HEK293 (cell line): Measurements from ENCODE around the gene MEF2C.

Source experiments
- CTCF ChIA-PET: fragments of 350-600 bp; formaldehyde crosslinking; extraction: SDS; loops from one replicate; lab custom pipeline; 2021; ENCODE audit warnings: antibody characterized with exemption; lab: Yijun Ruan, JAX
- POLR2A ChIA-PET: fragments of 300-600 bp; formaldehyde crosslinking; extraction: SDS; loops from one replicate; lab custom pipeline; 2020; ENCODE audit warnings: antibody characterized with exemption, inconsistent platforms; lab: Yijun Ruan, JAX
- H3K27ac ChIP-seq: fragments of 200-500 bp; sonication (Bioruptor generic); 2 replicates; pipeline ENCODE4 v1.5.1; 2014; ENCODE audit warnings: low read depth, low read length, control low read depth, inconsistent platforms; ENCODE audit errors: extremely low read depth
- H3K36me3 ChIP-seq, 2 experiments: fragments of 200-500 bp in 1 of 2; sonication (Bioruptor generic) in 1 of 2; 1 replicate in 1 of 2; 2 replicates in 1 of 2; pipeline ENCODE4 v1.5.1; 2014 to 2017; ENCODE audit warnings: inconsistent platforms in 2 of 2, low read length in 2 of 2; ENCODE audit not compliant: control insufficient read depth in 2 of 2, insufficient read depth in 1 of 2
- H3K4me1 ChIP-seq: fragments of 200-500 bp; sonication (Bioruptor generic); 2 replicates; pipeline ENCODE4 v1.5.1; 2014; ENCODE audit warnings: mild to moderate bottlenecking, low read length, inconsistent platforms; ENCODE audit not compliant: control insufficient read depth, insufficient read depth
- H3K4me3 ChIP-seq: 2 replicates; pipeline ENCODE4 v1.5.1; 2011; ENCODE audit warnings: low read depth, mild to moderate bottlenecking, control low read depth, low read length, moderate library complexity
- H3K9me3 ChIP-seq: fragments of 200-500 bp; sonication (Bioruptor generic); 2 replicates; pipeline ENCODE4 v1.5.1; 2014; ENCODE audit warnings: low read depth, low read length, inconsistent platforms; ENCODE audit not compliant: control insufficient read depth, insufficient read depth
- BCL6B ChIP-seq: fragments of 450-650 bp; formaldehyde crosslinking; IDR thresholded peaks from 2 replicates; pipeline ENCODE4 v1.5.1; 2017; ENCODE audit warnings: missing biosample characterization, missing genetic modification characterization
- GLI2 ChIP-seq: fragments of 450-650 bp; formaldehyde crosslinking; IDR thresholded peaks from 2 replicates; pipeline ENCODE4; 2017; ENCODE audit warnings: missing biosample characterization, missing genetic modification characterization, low read depth, borderline replicate concordance
- GLI4 ChIP-seq: fragments of 450-650 bp; formaldehyde crosslinking; IDR thresholded peaks from 2 replicates; pipeline ENCODE4 v1.5.1; 2016; ENCODE audit warnings: missing biosample characterization, missing genetic modification characterization
- HOXD13 ChIP-seq: sonication (generic); formaldehyde crosslinking; IDR thresholded peaks from 2 replicates; pipeline ENCODE4 v1.8.0; 2022; ENCODE audit warnings: missing genetic modification reagents, borderline replicate concordance
- KLF8 ChIP-seq: fragments of 450-650 bp; formaldehyde crosslinking; IDR thresholded peaks from 2 replicates; pipeline ENCODE4 v1.5.1; 2016; ENCODE audit warnings: missing biosample characterization, missing genetic modification characterization
- TRIM28 ChIP-seq: IDR thresholded peaks from 2 replicates; pipeline ENCODE4 v1.6.1; 2011; ENCODE audit warnings: low read length, control low read depth, borderline replicate concordance
- TSHZ1 ChIP-seq: fragments of 450-650 bp; formaldehyde crosslinking; IDR thresholded peaks from 2 replicates; pipeline ENCODE4 v1.5.1; 2016; ENCODE audit warnings: missing biosample characterization, missing genetic modification characterization, borderline replicate concordance
- ZNF157 ChIP-seq: fragments of 450-650 bp; formaldehyde crosslinking; IDR thresholded peaks from 2 replicates; pipeline ENCODE4 v1.5.1; 2016; ENCODE audit warnings: missing biosample characterization, missing genetic modification characterization
- ZNF16 ChIP-seq: fragments of 450-650 bp; formaldehyde crosslinking; IDR thresholded peaks from 2 replicates; pipeline ENCODE4 v1.5.1; 2016; ENCODE audit warnings: low read depth, missing biosample characterization, missing genetic modification characterization
- ZNF202 ChIP-seq: fragments of 450-650 bp; formaldehyde crosslinking; IDR thresholded peaks from 2 replicates; pipeline ENCODE4 v1.5.1; 2016; ENCODE audit warnings: missing biosample characterization, missing genetic modification characterization, borderline replicate concordance
- ZNF473 ChIP-seq: fragments of 450-650 bp; formaldehyde crosslinking; IDR thresholded peaks from 2 replicates; pipeline ENCODE4 v1.5.1; 2017; ENCODE audit warnings: missing biosample characterization, missing genetic modification characterization
- ZNF513 ChIP-seq: fragments of 450-650 bp; IDR thresholded peaks from 2 replicates; pipeline ENCODE4 v1.5.1; 2018; ENCODE audit warnings: missing biosample characterization, missing genetic modification characterization
- ZNF544 ChIP-seq: fragments of 450-650 bp; formaldehyde crosslinking; IDR thresholded peaks from 2 replicates; pipeline ENCODE4 v1.5.0; 2017; ENCODE audit warnings: missing biosample characterization, missing genetic modification characterization
- ZNF658 ChIP-seq: fragments of 450-650 bp; formaldehyde crosslinking; IDR thresholded peaks from 2 replicates; pipeline ENCODE4; 2016; ENCODE audit warnings: missing biosample characterization, missing genetic modification characterization
- ZNF670 ChIP-seq: fragments of 450-650 bp; formaldehyde crosslinking; IDR thresholded peaks from 2 replicates; pipeline ENCODE4 v1.5.1; 2016; ENCODE audit warnings: missing biosample characterization, missing genetic modification characterization, low read depth
- ZNF677 ChIP-seq: fragments of 450-650 bp; IDR thresholded peaks from 2 replicates; pipeline ENCODE4 v1.5.0; 2018; ENCODE audit warnings: missing biosample characterization, mild to moderate bottlenecking, missing genetic modification characterization, moderate library complexity
- ZNF707 ChIP-seq: fragments of 450-650 bp; formaldehyde crosslinking; IDR thresholded peaks from 2 replicates; pipeline ENCODE4 v1.5.1; 2016; ENCODE audit warnings: missing biosample characterization, missing genetic modification characterization
- ZNF768 ChIP-seq: fragments of 450-650 bp; formaldehyde crosslinking; IDR thresholded peaks from 2 replicates; pipeline ENCODE4 v1.5.1; 2018; ENCODE audit warnings: missing biosample characterization, mild to moderate bottlenecking, missing genetic modification characterization
- ZNF777 ChIP-seq: fragments of 450-650 bp; formaldehyde crosslinking; IDR thresholded peaks from 2 replicates; pipeline ENCODE4 v1.5.1; 2017; ENCODE audit warnings: missing biosample characterization, missing genetic modification characterization, borderline replicate concordance
- ZNF837 ChIP-seq: fragments of 450-650 bp; formaldehyde crosslinking; IDR thresholded peaks from 2 replicates; pipeline ENCODE4 v1.5.1; 2016; ENCODE audit warnings: missing biosample characterization, missing genetic modification characterization

MEF2C gene

GRCh38 chr5:88787856-88788255, 95.1 kb downstream of the MEF2C start:
- Histone ChIP-seq H3K36me3 (no peaks in the 10 kb centered on the region), H3K27ac (no peak overlapping the region)
- CTCF ChIA-PET: interaction anchor here (1.3 kb wide), 1 partner anchor 60 kb away, joined by 4 read pairs; no protein-coding TSS in a partner anchor

GRCh38 chr5:88786789-88787188, 96.2 kb downstream of the MEF2C start:
- no peak for TF ChIP-seq KLF8 (tag by site-specific recombination)
- no peak for TF ChIP-seq ZNF677 (tag by site-specific recombination)
- no peak for TF ChIP-seq GLI2
- ChIA-PET POLR2A (no interaction called here), CTCF (interaction anchor here (0.9 kb wide), 1 partner anchor 1479 kb away, joined by 4 read pairs; no protein-coding TSS in a partner anchor)
- Histone ChIP-seq H3K36me3 (no peaks in the 10 kb centered on the region), H3K4me3 (no peak overlapping the region), H3K9me3 (no peaks in the 10 kb centered on the region), H3K27ac (no peak overlapping the region), H3K4me1 (peaks cover 18% of the 10 kb centered on the region)

More at GRCh38 chr5:88787856-88788255, 95.1 kb downstream of the MEF2C start:
- TF ChIP-seq ZNF777 (tag by site-specific recombination) (no peak), ZNF473 (no peak), HOXD13 (CRISPR knock-in tag) (no peak), ZNF837 (tag by site-specific recombination) (no peak), GLI2 (no peak), BCL6B (no peak), ZNF16 (no peak), ZNF157 (tag by site-specific recombination) (no peak), GLI4 (no peak), TSHZ1 (tag by site-specific recombination) (no peak), ZNF202 (tag by site-specific recombination) (no peak), ZNF768 (tag by site-specific recombination) (no peak), TRIM28 (no peak), ZNF544 (tag by site-specific recombination) (no peak), ZNF707 (tag by site-specific recombination) (no peak), ZNF658 (tag by site-specific recombination) (no peak), ZNF513 (tag by site-specific recombination) (no peak), ZNF670 (no peak)
- H3K4me3 ChIP-seq: no peak overlapping the region
- POLR2A ChIA-PET: no interaction called here
- peaks cover 18% of the 10 kb centered on the region for H3K4me1 ChIP-seq
- H3K9me3 ChIP-seq: no peaks in the 10 kb centered on the region
